GM18868 (cell line): Measurements from ENCODE around the gene PTPRT.

ENCODE experiments used
- ATAC-seq: cut with Tn5 transposase; IDR thresholded peaks from one replicate; pipeline ENCODE4 v1.9.1; 2021; ENCODE audit warnings: mild to moderate bottlenecking, moderate library complexity; ENCODE audit not compliant: unreplicated experiment

Gene PTPRT

GRCh38 chr20:42429761-42430458 is 759.8 kb downstream of the PTPRT start:
- ATAC-seq, result no peak

GRCh38 chr20:42419814-42420532 is 769.7 kb downstream of the PTPRT start:
- ATAC-seq, result no peak

GRCh38 chr20:42406826-42407225 is 782.9 kb downstream of the PTPRT start:
- ATAC-seq, result no peak

GRCh38 chr20:42402455-42402854 is 787.3 kb downstream of the PTPRT start:
- ATAC-seq, result no peak

- ATAC-seq, result no peak
Measured at GRCh38 chr20:42401613-42402012, 788.1 kb downstream of the PTPRT start.

- no peak for ATAC-seq
Measured at GRCh38 chr20:42399802-42400201, 789.9 kb downstream of the PTPRT start.

GRCh38 chr20:42392442-42392841 is 797.3 kb downstream of the PTPRT start:
- ATAC-seq, result no peak

GRCh38 chr20:42391807-42392206 is 797.9 kb downstream of the PTPRT start:
- ATAC-seq, result no peak

- ATAC-seq, result no peak
Measured at GRCh38 chr20:42380287-42380686, 809.4 kb downstream of the PTPRT start.

GRCh38 chr20:42379385-42379784 is 810.3 kb downstream of the PTPRT start:
- no peak for ATAC-seq

GRCh38 chr20:42378826-42379225 is 810.9 kb downstream of the PTPRT start:
- ATAC-seq, result no peak

GRCh38 chr20:42376131-42376530 is 813.6 kb downstream of the PTPRT start:
- ATAC-seq, result no peak

GRCh38 chr20:42373049-42373448 is 816.7 kb downstream of the PTPRT start:
- no peak for ATAC-seq

- no peak for ATAC-seq
Measured at GRCh38 chr20:42370075-42370474, 819.6 kb downstream of the PTPRT start.

GRCh38 chr20:42368910-42369309 is 820.8 kb downstream of the PTPRT start:
- ATAC-seq, result no peak

GRCh38 chr20:42366626-42367025 is 823.1 kb downstream of the PTPRT start:
- ATAC-seq, result no peak

- no peak for ATAC-seq
Measured at GRCh38 chr20:42364446-42364845, 825.3 kb downstream of the PTPRT start.

GRCh38 chr20:42361402-42361970 is 828.2 kb downstream of the PTPRT start:
- ATAC-seq, result no peak

- no peak for ATAC-seq
Measured at GRCh38 chr20:42360621-42361020, 829.1 kb downstream of the PTPRT start.

- ATAC-seq, result no peak
Measured at GRCh38 chr20:42359617-42360016, 830.1 kb downstream of the PTPRT start.

GRCh38 chr20:42352096-42352495 is 837.6 kb downstream of the PTPRT start:
- ATAC-seq, result no peak

GRCh38 chr20:42350521-42350920 is 839.2 kb downstream of the PTPRT start:
- no peak for ATAC-seq
